HAP-1 (cell line): Measurements from ENCODE around the gene GPR75.
"Not testable (repeated sequence)": the region's sequence is repeated elsewhere in the genome, so short reads cannot be mapped to it uniquely, and the experiment has no call there.

Source experiments
- DNase-seq, 2 experiments: peaks; one replicate each; pipeline ENCODE4 v3.0.0-alpha.2; 2016 to 2020; ENCODE audit warnings: low spot score in 2 of 2
- H3K27me3 ChIP-seq: fragments of 250-450 bp; sonication (Bioruptor Pico); 2 replicates; pipeline ENCODE4 v1.5.1; 2020; ENCODE audit warnings: low read depth, mild to moderate bottlenecking, moderate library complexity
- H3K36me3 ChIP-seq: fragments of 250-450 bp; sonication (Bioruptor Pico); replicated peaks from 2 replicates; pipeline ENCODE4 v1.5.1; 2020; ENCODE audit warnings: mild to moderate bottlenecking
- H3K4me1 ChIP-seq: fragments of 250-450 bp; sonication (Bioruptor Pico); 2 replicates; pipeline ENCODE4 v1.5.1; 2020; ENCODE audit warnings: mild to moderate bottlenecking
- H3K4me3 ChIP-seq: fragments of 250-450 bp; sonication (Bioruptor Pico); 2 replicates; pipeline ENCODE4 v1.5.1; 2020; ENCODE audit warnings: mild to moderate bottlenecking, moderate library complexity
- H3K9me3 ChIP-seq: fragments of 250-450 bp; sonication (Bioruptor Pico); 2 replicates; pipeline ENCODE4 v1.5.1; 2020; ENCODE audit warnings: mild to moderate bottlenecking, moderate library complexity
- in situ Hi-C: fragments of 300-500 bp; cut with MboI; formaldehyde crosslinking; loops from 3 replicates; pipeline ENCODE4 v1.14.3; 2020; ENCODE audit warnings: low sequenced_read_pairs, inconsistent platforms, mixed read lengths

The GPR75 gene

GRCh38 chr2:53874401-53874950, 14.7 kb upstream of the GPR75 start:
- Histone ChIP-seq H3K9me3 (no peaks in the 10 kb centered on the region; the same call in 1 of the 2 replicates), H3K36me3 (peaks cover 31% of the 10 kb centered on the region), H3K4me3 (no peak overlapping the region), H3K27me3 (no peaks in the 10 kb centered on the region), H3K4me1 (peaks cover 14% of the 10 kb centered on the region)
- DNase-seq, result no peak
- in situ Hi-C loops, result no loop called here

GRCh38 chr2:53867773-53868172, 8.0 kb upstream of the GPR75 start:
- Histone ChIP-seq H3K4me3 (no peak overlapping the region), H3K36me3 (peaks cover 41% of the 10 kb centered on the region), H3K4me1 (no peaks in the 10 kb centered on the region), H3K27me3 (no peaks in the 10 kb centered on the region), H3K9me3 (no peaks in the 10 kb centered on the region)
- in situ Hi-C loops, result no loop called here
- DNase-seq, result no peak

- H3K4me1 ChIP-seq, result no peaks in the 10 kb centered on the region
- no peak overlapping the region for H3K4me3 ChIP-seq
- in situ Hi-C loops, result no loop called here
- no peaks in the 10 kb centered on the region for H3K27me3 ChIP-seq
- peaks cover 41% of the 10 kb centered on the region for H3K36me3 ChIP-seq
- no peak for DNase-seq
- H3K9me3 ChIP-seq, result no peaks in the 10 kb centered on the region
Observed at GRCh38 chr2:53867169-53867568, 7.4 kb upstream of the GPR75 start.

GRCh38 chr2:53865962-53866361, 6.2 kb upstream of the GPR75 start:
- H3K4me1 ChIP-seq, result 0 out of 2 replicates have a peak, but pooled peaks cover 2% of the 10 kb centered on the region
- DNase-seq, result no peak
- no peak overlapping the region for H3K4me3 ChIP-seq
- in situ Hi-C loops, result no loop called here
- H3K9me3 ChIP-seq, result no peaks in the 10 kb centered on the region
- peaks cover 41% of the 10 kb centered on the region for H3K36me3 ChIP-seq
- no peaks in the 10 kb centered on the region for H3K27me3 ChIP-seq

- in situ Hi-C loops, result no loop called here
- Histone ChIP-seq H3K4me1 (0 out of 2 replicates have a peak, but pooled peaks cover 2% of the 10 kb centered on the region), H3K27me3 (no peaks in the 10 kb centered on the region), H3K4me3 (no peak overlapping the region), H3K9me3 (no peaks in the 10 kb centered on the region), H3K36me3 (peaks cover 41% of the 10 kb centered on the region)
- no peak for DNase-seq
Observed at GRCh38 chr2:53865264-53865663, 5.5 kb upstream of the GPR75 start.

- H3K36me3 ChIP-seq, result peaks cover 39% of the 10 kb centered on the region
- H3K4me1 ChIP-seq, result peaks cover 4% of the 10 kb centered on the region; the same call in 1 of the 2 replicates
- DNase-seq, result no peak
Observed at GRCh38 chr2:53863538-53864227, 3.9 kb upstream of the GPR75 start.

GRCh38 chr2:53861824-53862223, 2.1 kb upstream of the GPR75 start:
- no peaks in the 10 kb centered on the region for H3K27me3 ChIP-seq
- H3K4me3 ChIP-seq, result no peak overlapping the region
- in situ Hi-C loops, result no loop called here
- DNase-seq, result no peak
- no peaks in the 10 kb centered on the region for H3K9me3 ChIP-seq
- peaks cover 5% of the 10 kb centered on the region; the same call in 1 of the 2 replicates for H3K4me1 ChIP-seq
- peaks cover 30% of the 10 kb centered on the region for H3K36me3 ChIP-seq

More at GRCh38 chr2:53863538-53864227, 3.9 kb upstream of the GPR75 start:
- Histone ChIP-seq H3K4me3 (no peak overlapping the region), H3K9me3 (no peaks in the 10 kb centered on the region), H3K27me3 (no peaks in the 10 kb centered on the region)
- in situ Hi-C loops, result no loop called here

- Histone ChIP-seq H3K36me3 (no peaks in the 10 kb centered on the region), H3K27me3 (no peaks in the 10 kb centered on the region), H3K9me3 (no peaks in the 10 kb centered on the region), H3K4me1 (peaks cover 2% of the 10 kb centered on the region; the same call in 1 of the 2 replicates), H3K4me3 (no peak overlapping the region)
- DNase-seq, result no peak
- in situ Hi-C loops, result no loop called here
Observed at GRCh38 chr2:53856272-53856671, 3.5 kb downstream of the GPR75 start.

- no peak overlapping the region for H3K4me3 ChIP-seq
- H3K27me3 ChIP-seq, result no peaks in the 10 kb centered on the region
- peaks cover 2% of the 10 kb centered on the region; the same call in 1 of the 2 replicates for H3K4me1 ChIP-seq
- H3K36me3 ChIP-seq, result no peaks in the 10 kb centered on the region
- in situ Hi-C loops, result no loop called here
- DNase-seq, result no peak
- H3K9me3 ChIP-seq, result no peaks in the 10 kb centered on the region
Observed at GRCh38 chr2:53854678-53855077, 5.1 kb downstream of the GPR75 start.

- Histone ChIP-seq H3K4me3 (no peak overlapping the region), H3K4me1 (no peaks in the 10 kb centered on the region), H3K36me3 (no peaks in the 10 kb centered on the region), H3K27me3 (no peaks in the 10 kb centered on the region), H3K9me3 (no peaks in the 10 kb centered on the region)
- DNase-seq, result no peak
- in situ Hi-C loops, result no loop called here
Observed at GRCh38 chr2:53852532-53852931, 7.2 kb downstream of the GPR75 start.

GRCh38 chr2:53851052-53851757, 8.6 kb downstream of the GPR75 start:
- in situ Hi-C loops, H3K4me1 ChIP-seq, H3K9me3 ChIP-seq, H3K27me3 ChIP-seq, H3K36me3 ChIP-seq, H3K4me3 ChIP-seq, DNase-seq: not testable (repeated sequence)

- no peak overlapping the region for H3K4me3 ChIP-seq
- H3K4me1 ChIP-seq, result no peaks in the 10 kb centered on the region
- in situ Hi-C loops, result no loop called here
- no peaks in the 10 kb centered on the region for H3K9me3 ChIP-seq
- H3K36me3 ChIP-seq, result no peaks in the 10 kb centered on the region
- DNase-seq, result no peak
- no peaks in the 10 kb centered on the region for H3K27me3 ChIP-seq
Observed at GRCh38 chr2:53848062-53848461, 11.7 kb downstream of the GPR75 start.

GRCh38 chr2:53843595-53843994, 16.2 kb downstream of the GPR75 start:
- no peaks in the 10 kb centered on the region for H3K9me3 ChIP-seq
- no peak for DNase-seq
- no peak overlapping the region for H3K4me3 ChIP-seq
- in situ Hi-C loops, result no loop called here
- H3K27me3 ChIP-seq, result no peaks in the 10 kb centered on the region
- H3K4me1 ChIP-seq, result no peaks in the 10 kb centered on the region
- no peaks in the 10 kb centered on the region for H3K36me3 ChIP-seq

- in situ Hi-C loops, result no loop called here
- no peak for DNase-seq
- Histone ChIP-seq H3K36me3 (no peaks in the 10 kb centered on the region), H3K4me1 (no peaks in the 10 kb centered on the region), H3K27me3 (no peaks in the 10 kb centered on the region), H3K9me3 (no peaks in the 10 kb centered on the region), H3K4me3 (no peak overlapping the region)
Observed at GRCh38 chr2:53842891-53843290, 16.9 kb downstream of the GPR75 start.
